NCI-H2171 treated with DMSO at 0.1 percent for 48 hours (cell line): ENCODE measurements around the gene PPP1CA.

ENCODE experiments used
- DNase-seq: peaks from one replicate; lab custom pipeline; 2025; lab: John Stamatoyannopoulos, UW

The PPP1CA gene

GRCh38 chr11:67401495-67402191, at the start of gene PPP1CA:
PPP1CA (minus strand) TSS chr11:67401858; CDS start chr11:67401782, 76 bp downstream.
- DNase-seq, result peak; percentile 81

GRCh38 chr11:67450796-67451657, 49.4 kb upstream of the PPP1CA start:
- DNase-seq, result no peak

- no peak for DNase-seq
Measured at GRCh38 chr11:67449116-67449844, 47.6 kb upstream of the PPP1CA start.

GRCh38 chr11:67448220-67448609, 46.6 kb upstream of the PPP1CA start:
- DNase-seq, result no peak

DNA sequence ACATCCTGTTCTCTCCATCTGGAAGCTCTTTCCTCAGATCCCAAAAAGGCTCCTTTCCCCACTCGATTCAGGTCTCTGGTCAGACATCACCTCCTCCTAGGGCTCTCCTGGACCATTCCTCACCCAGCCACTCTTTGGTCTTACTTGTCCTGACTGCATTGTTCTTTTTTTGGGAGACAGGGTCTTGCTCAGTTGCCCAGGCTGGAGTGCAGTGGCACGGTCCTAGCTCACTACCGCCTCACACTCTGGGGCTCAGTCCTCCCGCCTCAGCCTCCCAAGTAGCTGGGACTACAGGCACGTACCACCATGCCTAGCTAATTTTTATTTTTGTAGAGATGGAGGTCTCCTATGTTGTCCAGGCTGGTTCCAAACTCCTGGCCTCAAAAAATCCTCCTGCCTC, 43.9 kb upstream of the PPP1CA start:
- DNase-seq, result no peak

- DNase-seq, result no peak
Measured at GRCh38 chr11:67442504-67443404, 41.1 kb upstream of the PPP1CA start.

GRCh38 chr11:67441731-67442351, 40.2 kb upstream of the PPP1CA start:
- no peak for DNase-seq

GRCh38 chr11:67441098-67441563, 39.5 kb upstream of the PPP1CA start:
- no peak for DNase-seq

- no peak for DNase-seq
Measured at GRCh38 chr11:67440229-67441097, 38.8 kb upstream of the PPP1CA start.

GRCh38 chr11:67439321-67440228, 37.9 kb upstream of the PPP1CA start:
- no peak for DNase-seq

DNA sequence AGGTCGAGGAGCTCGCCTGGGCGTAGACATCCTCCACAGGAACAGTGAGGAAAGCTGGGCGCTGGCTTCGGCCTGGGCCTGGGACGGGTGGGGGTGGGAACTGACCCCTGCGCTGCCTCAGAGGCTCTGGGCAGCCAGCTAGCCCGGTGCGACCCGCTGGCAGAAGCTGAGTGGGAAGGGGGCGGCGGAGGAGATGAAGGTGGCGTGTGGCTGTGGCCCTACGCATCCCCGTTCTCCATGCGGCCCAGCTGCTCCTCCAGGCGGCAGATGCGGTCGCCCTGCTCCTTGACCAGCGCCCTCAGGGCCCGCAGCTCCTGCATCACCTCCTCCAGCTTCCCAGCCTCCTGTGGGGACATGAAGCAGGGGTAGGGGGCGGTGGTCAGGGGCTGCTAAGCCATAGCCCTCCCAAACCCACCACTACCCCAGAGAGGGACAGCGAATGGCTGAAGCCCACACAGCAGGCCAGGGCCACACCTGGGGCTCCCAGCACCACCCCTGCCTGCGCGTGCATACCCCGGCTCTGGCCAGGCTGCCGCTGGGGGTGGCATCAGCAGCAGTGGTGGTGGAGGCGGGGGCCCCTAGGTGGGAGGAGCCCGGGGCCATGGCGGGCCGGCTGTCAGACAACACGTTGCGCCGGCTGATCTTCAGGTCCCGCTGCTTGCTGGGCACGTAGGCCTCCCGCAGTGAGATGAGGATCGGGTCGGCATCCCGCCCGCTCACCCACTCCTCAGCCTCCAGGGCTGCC, 36.7 kb upstream of the PPP1CA start:
- no peak for DNase-seq

DNA sequence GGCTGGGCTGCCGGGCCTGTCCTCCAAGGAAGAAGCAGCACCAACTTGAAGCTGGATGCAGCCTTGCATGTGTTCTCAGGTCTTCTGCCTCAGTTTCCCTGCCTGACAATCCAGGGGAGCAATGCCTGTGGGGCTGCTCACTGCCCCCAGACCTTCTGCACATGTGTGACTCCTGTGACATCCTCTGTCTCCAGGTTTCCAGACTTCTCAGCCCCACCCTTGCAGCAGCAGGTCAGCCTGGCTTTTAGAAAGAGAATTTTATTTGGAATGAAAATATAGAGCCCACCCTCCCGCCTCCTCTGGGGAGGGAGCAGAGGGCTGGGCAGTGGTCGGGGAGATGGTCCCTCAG, 36.1 kb upstream of the PPP1CA start:
- DNase-seq, result no peak

- no peak for DNase-seq
Measured at GRCh38 chr11:67437082-67437808, 35.6 kb upstream of the PPP1CA start, which contains the start of gene PTPRCAP. PTPRCAP (minus strand) TSS chr11:67437682; CDS start chr11:67437619, 63 bp downstream.

DNA sequence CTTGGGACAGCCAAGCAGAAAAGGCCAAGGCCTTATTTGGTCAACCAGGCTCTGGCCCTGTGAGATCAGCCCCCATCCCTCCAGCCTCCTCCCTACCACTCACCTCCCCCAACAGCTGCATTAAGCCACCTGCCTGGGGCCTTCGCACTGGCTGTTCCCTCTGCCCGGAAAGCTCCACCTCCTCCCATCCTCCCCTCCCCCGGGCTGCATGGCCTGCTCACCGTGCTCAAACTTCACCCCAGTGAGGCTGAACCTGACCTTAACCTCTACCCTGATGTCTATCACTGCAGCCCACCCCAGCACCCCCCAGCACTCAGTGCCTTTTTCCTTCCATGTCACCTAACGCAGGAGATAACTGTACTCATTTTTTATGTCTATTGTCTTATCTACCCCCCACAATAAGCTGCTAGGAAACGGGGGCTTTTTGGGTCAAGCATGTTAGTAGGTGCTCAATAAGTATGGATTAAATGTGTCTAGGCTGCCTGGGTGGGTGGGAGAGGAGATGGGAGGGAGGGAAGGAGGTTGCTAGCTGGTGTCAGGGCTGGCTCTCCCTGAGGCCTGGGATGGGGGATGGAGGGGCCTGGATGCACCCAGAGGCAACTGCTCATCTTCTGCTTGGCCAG, 34.9 kb upstream of the PPP1CA start:
- DNase-seq, result no peak

DNA sequence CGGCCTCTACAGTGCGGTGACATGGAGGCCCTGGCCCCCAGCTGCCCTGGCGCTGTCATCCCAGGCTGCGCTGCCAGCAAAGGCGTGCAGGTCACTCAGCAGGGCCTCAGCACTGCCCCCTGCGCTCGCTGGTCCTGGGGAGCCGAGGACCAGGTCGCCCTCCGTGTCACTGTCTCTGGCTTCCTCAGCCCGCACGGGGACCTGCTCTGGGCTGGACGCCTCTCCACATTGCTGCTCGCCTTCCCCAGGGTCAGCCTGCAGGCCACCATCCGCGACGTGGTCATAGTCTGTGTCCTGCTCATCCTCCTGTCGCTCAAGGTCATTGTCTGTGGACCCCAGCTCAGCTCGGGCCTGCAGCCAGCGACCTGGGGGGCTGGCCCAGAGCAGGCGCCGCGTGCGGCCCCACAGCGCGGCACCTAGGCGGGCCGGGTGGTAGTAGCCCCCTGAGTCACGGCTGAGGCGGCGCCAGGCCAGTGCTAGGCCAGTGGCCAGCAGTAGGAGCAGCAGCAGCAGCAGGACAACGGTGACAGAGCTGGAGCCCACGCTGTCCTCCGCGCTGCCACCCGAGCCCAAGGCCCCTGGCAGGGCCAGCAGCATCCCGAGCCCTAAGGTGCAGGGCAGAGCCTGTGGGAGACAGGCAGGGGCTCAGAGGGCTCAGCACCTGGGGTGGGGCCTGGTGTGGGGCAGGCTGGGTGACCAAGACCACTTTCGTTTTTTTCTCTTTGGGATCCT, 34.2 kb upstream of the PPP1CA start:
- DNase-seq, result no peak

DNA sequence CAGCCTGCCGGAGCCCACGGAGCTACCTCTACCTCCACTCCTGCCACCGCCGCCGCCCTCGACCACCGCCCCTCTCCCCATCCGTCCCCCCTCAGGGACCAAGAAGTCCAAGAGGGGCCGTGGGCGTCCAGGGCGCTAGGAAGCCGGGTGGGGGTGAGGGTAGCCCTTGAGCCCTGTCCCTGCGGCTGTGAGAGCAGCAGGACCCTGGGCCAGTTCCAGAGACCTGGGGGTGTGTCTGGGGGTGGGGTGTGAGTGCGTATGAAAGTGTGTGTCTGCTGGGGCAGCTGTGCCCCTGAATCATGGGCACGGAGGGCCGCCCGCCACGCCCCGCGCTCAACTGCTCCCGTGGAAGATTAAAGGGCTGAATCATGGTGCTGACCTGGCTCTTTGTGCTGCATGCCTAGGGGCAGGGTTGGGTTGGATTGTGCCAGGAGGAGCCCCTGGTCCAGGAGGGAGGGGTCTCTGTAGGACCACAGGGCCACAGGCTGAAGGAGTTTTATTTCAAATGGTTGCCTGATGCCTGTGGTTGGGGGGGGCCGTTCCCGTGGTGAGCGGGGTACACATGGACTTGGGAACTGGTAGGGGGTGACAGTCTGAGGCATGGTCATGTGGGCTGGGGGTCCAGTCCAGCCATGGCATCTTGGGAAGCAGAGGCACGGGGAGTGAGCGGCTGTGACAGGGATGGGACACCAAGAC, 33.5 kb upstream of the PPP1CA start:
- DNase-seq, result no peak
